Liver (tissue), 9 donors: ENCODE data around the gene SYDE2. TPM values are rescaled to one million over a fixed set of nuclear protein-coding genes. Genes with fewer than 3 reads are reported as not detected.

ENCODE experiments used
- DNase-seq: peaks from one replicate; pipeline ENCODE4 v3.0.0-alpha.2; 2017; ENCODE audit warnings: low spot score
- H3K27ac ChIP-seq, 2 donors: one replicate each; pipeline ENCODE4 v1.7.0; 2013; ENCODE audit warnings: inconsistent platforms in 2 of 2, low read length in 2 of 2, control low read depth in 1 of 2, low read depth in 1 of 2, mild to moderate bottlenecking in 1 of 2
- H3K27me3 ChIP-seq, 4 donors: one replicate each; pipeline versions ENCODE4 v1.6.1 to v1.7.0; 2013; ENCODE audit warnings: low read length in 3 of 4, inconsistent platforms in 1 of 4, mild to moderate bottlenecking in 1 of 4, moderate library complexity in 1 of 4; ENCODE audit not compliant: control insufficient read depth in 4 of 4, insufficient read depth in 4 of 4
- H3K36me3 ChIP-seq, 4 donors: one replicate each; pipeline versions ENCODE4 v1.6.1 to v1.7.0; 2013; ENCODE audit warnings: low read length in 3 of 4, mild to moderate bottlenecking in 3 of 4, low read depth in 1 of 4, moderate library complexity in 1 of 4; ENCODE audit not compliant: control insufficient read depth in 4 of 4, insufficient read depth in 3 of 4
- H3K4me1 ChIP-seq, 4 donors: one replicate each; pipeline versions ENCODE4 v1.6.1 to v1.7.0; 2013; ENCODE audit warnings: low read length in 3 of 4, mild to moderate bottlenecking in 3 of 4, moderate library complexity in 1 of 4; ENCODE audit not compliant: control insufficient read depth in 4 of 4, insufficient read depth in 4 of 4
- H3K4me3 ChIP-seq, 3 donors: one replicate each; pipeline versions ENCODE4 v1.6.1 to v1.7.0; 2013; ENCODE audit warnings: low read length in 3 of 3, control low read depth in 1 of 3, low read depth in 1 of 3, mild to moderate bottlenecking in 1 of 3
- H3K9ac ChIP-seq, 2 donors: one replicate each; pipeline ENCODE4 v1.7.0; 2013; ENCODE audit warnings: low read length in 2 of 2, mild to moderate bottlenecking in 2 of 2, moderate library complexity in 2 of 2, control low read depth in 1 of 2, low read depth in 1 of 2
- H3K9me3 ChIP-seq, 4 donors: one replicate each; pipeline versions ENCODE4 v1.6.1 to v1.7.0; 2013; ENCODE audit warnings: low read length in 3 of 4; ENCODE audit not compliant: control insufficient read depth in 4 of 4
- FOXA1 ChIP-seq: IDR thresholded peaks from 2 replicates; pipeline ENCODE4 v1.6.1; 2016; ENCODE audit warnings: antibody characterized with exemption
- FOXA2 ChIP-seq: IDR thresholded peaks from 2 replicates; pipeline ENCODE4 v1.6.1; 2016; ENCODE audit warnings: antibody characterized with exemption
- JUND ChIP-seq, 2 donors: IDR thresholded peaks; 2 replicates each; pipeline ENCODE4 v1.6.1; 2016; ENCODE audit warnings: antibody characterized with exemption in 2 of 2
- NR2F2 ChIP-seq: IDR thresholded peaks from 2 replicates; pipeline ENCODE4 v1.6.1; 2016; ENCODE audit warnings: antibody characterized with exemption
- RAD21 ChIP-seq, 2 donors: IDR thresholded peaks; 2 replicates each; pipeline ENCODE4 v1.6.1; 2016; ENCODE audit warnings: antibody characterized with exemption in 2 of 2, mild to moderate bottlenecking in 2 of 2
- RXRA ChIP-seq, 2 donors: IDR thresholded peaks; 2 replicates each; pipeline ENCODE4 v1.6.1; 2017 to 2018; ENCODE audit warnings: antibody characterized with exemption in 2 of 2, mild to moderate bottlenecking in 1 of 2
- YY1 ChIP-seq: IDR thresholded peaks from 2 replicates; pipeline ENCODE4 v1.6.1; 2016; ENCODE audit warnings: antibody characterized with exemption, mild to moderate bottlenecking
- WGBS: extraction: QIAGEN DNeasy Blood & Tissue Kit; methylation state at CpG from one replicate; pipeline ENCODE4 v1.1.7; 2013; 5-methylcytosine and 5-hydroxymethylcytosine counted together
- polyA plus RNA-seq, 2 donors: library from polyadenylated mRNA; stranded (reverse) in 1 of 2; unstranded in 1 of 2; fragments of 200-250 nt in 1 of 2; fragments of >200 nt in 1 of 2; fragmentation: Nextera tagmentation in 1 of 2; extraction: Ambion mirVana in 1 of 2; gene quantifications; one replicate each; pipeline versions ENCODE4 v1.2.1 to v1.2.3, GENCODE V29; 2013 to 2015
- total RNA-seq, 2 donors: library from RNA; depleted of rRNA; stranded (reverse); fragments of >200 nt; gene quantifications; one replicate each; pipeline ENCODE4 v1.2.3, GENCODE V29; 2014
- TF ChIP-seq, protein P1 (sequence below): IDR thresholded peaks from 2 replicates; pipeline ENCODE4 v1.6.1; 2016; ENCODE audit warnings: antibody characterized with exemption
- TF ChIP-seq, protein P2 (sequence below): IDR thresholded peaks from 2 replicates; pipeline ENCODE4 v1.6.1; 2016; ENCODE audit warnings: antibody characterized with exemption, mild to moderate bottlenecking
- TF ChIP-seq, protein P3 (sequence below): IDR thresholded peaks from 2 replicates; pipeline ENCODE4 v1.6.1; 2016; ENCODE audit warnings: antibody characterized with exemption
- donor health status: healthy.
- donor health status: healthy.
- donor health status: healthy.
- donor health status: healthy.
- donor health status: healthy.

Gene SYDE2
- total and polyA plus RNA-seq, 4 donors, result 1.3 to 11.5 (median 3.7) TPM

DNA sequence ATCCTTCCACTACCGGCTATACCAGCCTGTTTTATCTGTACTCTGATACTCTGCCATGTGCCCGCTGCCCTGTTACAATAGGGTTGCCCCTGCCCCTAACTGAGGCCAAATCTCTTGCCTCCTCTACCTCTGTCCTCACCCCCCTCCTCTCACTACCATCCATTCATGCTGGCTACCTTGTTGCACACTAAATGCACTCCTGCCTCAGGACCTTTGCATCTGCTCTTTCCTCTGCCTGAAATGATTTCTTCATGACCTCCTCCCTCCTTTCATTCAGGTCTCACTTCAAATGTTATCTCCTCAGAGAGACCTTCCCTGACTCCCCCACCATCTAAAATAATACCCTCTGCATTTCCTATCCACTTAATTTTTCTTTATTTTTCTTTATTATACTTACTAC is 7.7 kb upstream of the SYDE2 start:
- no peak overlapping the region for H3K27ac ChIP-seq
- H3K9me3 ChIP-seq, result no peaks in the 10 kb centered on the region
- no peak overlapping the region for H3K4me3 ChIP-seq
- H3K27me3 ChIP-seq, result peaks cover 0 to 2% (median 0%) of the 10 kb centered on the region in 4 donors
- TF ChIP-seq YY1 (no peak), NR2F2 (no peak), JUND (IDR thresholded peaks at IDR 0.05) (no peak), FOXA2 (no peak), RAD21 (IDR thresholded peaks at IDR 0.05) (no peak)
- TF ChIP-seq, protein P1, sequence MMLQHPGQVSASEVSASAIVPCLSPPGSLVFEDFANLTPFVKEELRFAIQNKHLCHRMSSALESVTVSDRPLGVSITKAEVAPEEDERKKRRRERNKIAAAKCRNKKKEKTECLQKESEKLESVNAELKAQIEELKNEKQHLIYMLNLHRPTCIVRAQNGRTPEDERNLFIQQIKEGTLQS, result no peak
- TF ChIP-seq, protein P2, sequence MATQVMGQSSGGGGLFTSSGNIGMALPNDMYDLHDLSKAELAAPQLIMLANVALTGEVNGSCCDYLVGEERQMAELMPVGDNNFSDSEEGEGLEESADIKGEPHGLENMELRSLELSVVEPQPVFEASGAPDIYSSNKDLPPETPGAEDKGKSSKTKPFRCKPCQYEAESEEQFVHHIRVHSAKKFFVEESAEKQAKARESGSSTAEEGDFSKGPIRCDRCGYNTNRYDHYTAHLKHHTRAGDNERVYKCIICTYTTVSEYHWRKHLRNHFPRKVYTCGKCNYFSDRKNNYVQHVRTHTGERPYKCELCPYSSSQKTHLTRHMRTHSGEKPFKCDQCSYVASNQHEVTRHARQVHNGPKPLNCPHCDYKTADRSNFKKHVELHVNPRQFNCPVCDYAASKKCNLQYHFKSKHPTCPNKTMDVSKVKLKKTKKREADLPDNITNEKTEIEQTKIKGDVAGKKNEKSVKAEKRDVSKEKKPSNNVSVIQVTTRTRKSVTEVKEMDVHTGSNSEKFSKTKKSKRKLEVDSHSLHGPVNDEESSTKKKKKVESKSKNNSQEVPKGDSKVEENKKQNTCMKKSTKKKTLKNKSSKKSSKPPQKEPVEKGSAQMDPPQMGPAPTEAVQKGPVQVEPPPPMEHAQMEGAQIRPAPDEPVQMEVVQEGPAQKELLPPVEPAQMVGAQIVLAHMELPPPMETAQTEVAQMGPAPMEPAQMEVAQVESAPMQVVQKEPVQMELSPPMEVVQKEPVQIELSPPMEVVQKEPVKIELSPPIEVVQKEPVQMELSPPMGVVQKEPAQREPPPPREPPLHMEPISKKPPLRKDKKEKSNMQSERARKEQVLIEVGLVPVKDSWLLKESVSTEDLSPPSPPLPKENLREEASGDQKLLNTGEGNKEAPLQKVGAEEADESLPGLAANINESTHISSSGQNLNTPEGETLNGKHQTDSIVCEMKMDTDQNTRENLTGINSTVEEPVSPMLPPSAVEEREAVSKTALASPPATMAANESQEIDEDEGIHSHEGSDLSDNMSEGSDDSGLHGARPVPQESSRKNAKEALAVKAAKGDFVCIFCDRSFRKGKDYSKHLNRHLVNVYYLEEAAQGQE, result no peak
- no peaks in the 10 kb centered on the region for H3K36me3 ChIP-seq
- no peaks in the 10 kb centered on the region for H3K4me1 ChIP-seq
- H3K9ac ChIP-seq, result no peak overlapping the region
- no peak for DNase-seq
- whole genome bisulfite sequencing, result 66% methylated on average over 2 of the region's 2 CpGs

DNA sequence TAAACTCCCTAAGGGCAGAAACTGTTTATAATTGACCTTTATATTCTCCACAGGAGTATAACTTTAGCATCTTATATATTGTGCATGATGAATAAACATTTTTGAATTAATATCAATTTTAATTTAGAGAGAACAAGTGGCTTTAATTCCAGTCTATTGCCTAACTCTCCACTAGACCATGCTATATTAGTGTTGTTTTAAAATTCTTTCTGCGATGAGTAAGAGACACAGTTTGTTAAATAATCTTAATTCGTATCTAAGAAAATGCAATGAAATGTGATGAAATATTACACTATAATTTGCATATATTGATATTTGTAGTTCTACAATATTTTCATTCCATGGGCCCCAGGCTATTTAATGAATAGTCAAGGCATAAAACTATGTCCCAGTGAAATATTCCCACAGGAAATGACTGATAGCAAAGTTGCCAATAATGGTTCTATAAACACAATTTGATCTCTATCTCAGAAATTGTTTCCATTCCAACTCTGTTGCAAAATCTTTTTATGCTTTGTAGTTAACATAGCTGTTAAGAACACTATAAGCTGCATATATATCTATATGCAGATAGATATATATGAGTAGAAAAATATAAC is 2.9 kb upstream of the SYDE2 start:
- 92% methylated on average over 2 of the region's 2 CpGs for WGBS
- peaks cover 0 to 2% (median 0%) of the 10 kb centered on the region in 4 donors for H3K27me3 ChIP-seq
- TF ChIP-seq FOXA1 (no peak), FOXA2 (no peak)

DNA sequence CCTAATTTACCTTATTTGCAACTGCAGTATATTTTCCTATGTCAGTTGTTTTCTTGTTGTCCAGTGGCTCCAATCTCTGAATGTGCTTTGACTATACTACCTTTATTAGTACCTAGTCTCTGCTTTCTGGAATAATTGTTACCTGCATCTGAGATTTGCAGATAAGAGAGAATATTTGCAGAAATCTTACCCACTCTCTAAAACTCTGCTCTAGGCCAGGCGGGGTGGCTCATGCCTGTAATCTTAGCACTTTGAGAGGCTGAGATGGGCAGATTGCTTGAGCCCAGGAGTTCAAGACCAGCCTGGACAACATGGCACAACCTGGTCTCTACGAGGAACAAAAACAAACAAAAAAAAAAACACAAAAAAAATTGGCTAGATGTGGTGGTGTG is 2.0 kb upstream of the SYDE2 start:
- Histone ChIP-seq H3K4me1 (peaks cover 0 to 20% (median 6%) of the 10 kb centered on the region in 4 donors), H3K9ac (no peak overlapping the region), H3K36me3 (no peaks in the 10 kb centered on the region), H3K4me3 (no peak overlapping the region), H3K27ac (no peak overlapping the region), H3K9me3 (no peaks in the 10 kb centered on the region), H3K27me3 (peaks cover 0 to 2% (median 0%) of the 10 kb centered on the region in 4 donors)
- WGBS, result 70% methylated on average over 2 of the region's 2 CpGs
- no peak for TF ChIP-seq RXRA (IDR thresholded peaks at IDR 0.05)
- TF ChIP-seq, protein P3, sequence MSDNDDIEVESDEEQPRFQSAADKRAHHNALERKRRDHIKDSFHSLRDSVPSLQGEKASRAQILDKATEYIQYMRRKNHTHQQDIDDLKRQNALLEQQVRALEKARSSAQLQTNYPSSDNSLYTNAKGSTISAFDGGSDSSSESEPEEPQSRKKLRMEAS, result no peak
- no peak for DNase-seq

More for the DNA sequence above, 2.9 kb upstream of the SYDE2 start:
- Histone ChIP-seq H3K4me1 (peaks cover 0 to 13% (median 5%) of the 10 kb centered on the region in 4 donors), H3K9ac (no peak overlapping the region), H3K4me3 (no peak overlapping the region), H3K27ac (no peak overlapping the region), H3K9me3 (no peaks in the 10 kb centered on the region), H3K36me3 (no peaks in the 10 kb centered on the region)
- DNase-seq, result no peak
